HG02970 (cell line): Measurements from ENCODE around the gene STRA6.
"Not testable (repeated sequence)": the region's sequence is repeated elsewhere in the genome, so short reads cannot be mapped to it uniquely, and the experiment has no call there.

ENCODE experiments used
- ATAC-seq: cut with Tn5 transposase; IDR thresholded peaks from one replicate; pipeline ENCODE4 v1.9.1; 2021; ENCODE audit warnings: mild to moderate bottlenecking, moderate library complexity, moderate number of reproducible peaks; ENCODE audit not compliant: unreplicated experiment, low FRiP score

The STRA6 gene

DNA sequence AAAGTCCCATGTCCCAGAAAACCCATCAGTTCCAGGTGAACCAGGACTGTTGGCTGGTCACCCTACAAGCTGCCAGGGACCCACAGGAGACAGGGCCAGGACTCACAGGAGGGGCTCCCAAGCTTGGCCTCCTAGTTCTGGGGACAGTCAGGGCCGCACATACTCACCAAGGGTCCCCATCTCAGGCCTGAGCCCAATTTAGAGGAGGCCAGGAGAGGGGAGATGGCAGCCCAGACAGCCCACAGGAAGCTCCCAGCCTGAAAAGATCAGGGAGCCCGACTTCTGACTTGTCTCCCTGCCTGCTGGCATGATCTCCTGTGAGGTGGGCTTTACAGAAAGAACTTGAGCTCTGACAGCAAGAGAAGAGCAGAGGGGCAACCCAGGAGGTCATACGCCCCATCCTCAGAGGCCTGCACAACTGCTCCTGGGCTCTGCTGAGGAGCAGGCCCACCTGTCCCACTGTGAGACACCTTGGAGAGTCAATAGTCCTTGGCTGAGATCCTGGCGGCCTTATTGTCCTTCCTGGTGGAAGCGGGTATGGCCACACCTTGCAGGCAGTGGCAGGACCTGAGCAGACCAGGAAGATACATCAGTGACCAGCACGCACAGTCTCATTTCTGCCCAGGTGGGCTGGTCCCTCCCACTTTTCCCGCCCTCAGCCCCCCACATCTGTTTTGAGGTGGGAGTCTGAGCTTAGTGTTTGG lies 31.6 kb downstream of the STRA6 start:
- no peak for ATAC-seq

- ATAC-seq: no peak
Observed at GRCh38 chr15:74170071-74170844, 32.3 kb downstream of the STRA6 start.

DNA sequence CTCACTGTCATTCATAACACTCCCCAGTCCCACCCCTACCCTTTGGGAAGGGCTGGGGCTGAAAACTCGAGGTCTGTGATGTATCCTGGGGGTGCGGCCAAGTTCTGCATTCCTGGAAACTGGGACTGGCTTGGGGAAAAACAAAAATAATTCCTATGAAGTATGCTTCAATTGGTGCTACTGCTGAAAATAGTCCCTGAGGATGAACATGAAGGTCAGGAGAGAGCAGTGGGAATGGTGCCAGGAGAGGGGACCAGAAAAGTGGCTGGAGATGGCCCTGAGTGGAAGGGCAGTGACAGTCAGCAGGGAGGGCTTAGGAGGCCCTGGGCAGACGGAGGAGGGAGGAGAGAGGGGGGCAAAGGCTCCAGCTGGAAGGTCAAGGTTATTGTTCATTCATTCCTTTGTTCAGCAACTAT lies 33.9 kb downstream of the STRA6 start:
- no peak for ATAC-seq

DNA sequence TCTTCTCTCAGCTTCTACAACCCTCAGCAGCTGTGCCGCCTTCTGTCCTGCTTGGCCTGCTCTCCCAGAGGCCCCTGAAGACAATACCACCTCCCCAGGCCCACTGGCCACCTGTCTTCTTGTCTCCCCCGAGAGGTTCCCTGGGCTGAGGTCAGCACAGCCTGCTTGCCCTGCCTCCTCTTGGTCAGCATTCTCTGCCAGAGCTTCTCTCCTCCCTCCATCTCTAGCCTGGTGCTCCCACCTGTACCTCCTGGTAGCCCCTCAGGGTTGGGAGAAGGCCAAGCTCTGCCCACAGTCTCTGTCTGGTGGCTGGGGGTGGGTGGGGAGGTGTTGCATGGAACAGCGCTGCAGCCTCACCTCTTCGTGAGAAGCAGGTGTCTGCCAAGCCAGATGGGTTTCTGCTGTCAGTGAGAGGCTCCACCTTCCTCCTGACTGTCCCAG lies 34.7 kb downstream of the STRA6 start:
- ATAC-seq: no peak

DNA sequence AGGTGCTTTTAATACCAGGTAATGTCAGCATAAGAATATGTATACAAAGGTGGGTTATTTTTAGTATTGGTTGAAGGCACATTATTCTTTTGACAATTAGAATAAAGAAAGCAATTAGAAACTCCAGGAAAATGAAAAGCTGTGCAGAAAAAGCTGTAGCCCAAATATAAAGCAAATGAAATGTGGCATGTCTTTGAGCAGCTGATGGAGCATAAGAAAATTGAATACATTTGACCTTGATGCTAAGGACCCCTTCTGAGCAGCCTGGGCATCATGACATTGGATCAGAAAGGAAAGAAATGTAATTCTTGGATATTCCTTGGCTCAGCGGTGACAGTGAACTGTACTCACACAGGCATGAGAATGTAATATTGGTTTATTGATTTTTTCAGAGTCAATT lies 37.1 kb downstream of the STRA6 start:
- ATAC-seq: no peak

DNA sequence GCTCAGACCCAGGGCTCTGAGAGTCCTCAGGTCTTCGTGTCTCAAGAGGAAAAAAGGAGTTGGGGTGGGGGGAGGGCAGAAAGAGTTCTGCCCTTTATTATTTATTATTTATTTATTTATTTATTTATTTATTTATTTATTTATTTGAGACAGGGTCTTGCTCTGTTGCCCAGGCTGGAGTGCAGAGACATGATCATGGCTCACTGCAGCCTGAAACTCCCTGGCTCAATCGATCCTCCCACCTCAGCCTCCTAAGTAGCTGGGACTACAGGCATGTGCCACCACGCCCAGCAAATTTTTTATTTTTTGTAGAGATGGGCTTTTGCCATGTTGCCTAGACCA lies 40.4 kb downstream of the STRA6 start:
- not testable (repeated sequence) for ATAC-seq

DNA sequence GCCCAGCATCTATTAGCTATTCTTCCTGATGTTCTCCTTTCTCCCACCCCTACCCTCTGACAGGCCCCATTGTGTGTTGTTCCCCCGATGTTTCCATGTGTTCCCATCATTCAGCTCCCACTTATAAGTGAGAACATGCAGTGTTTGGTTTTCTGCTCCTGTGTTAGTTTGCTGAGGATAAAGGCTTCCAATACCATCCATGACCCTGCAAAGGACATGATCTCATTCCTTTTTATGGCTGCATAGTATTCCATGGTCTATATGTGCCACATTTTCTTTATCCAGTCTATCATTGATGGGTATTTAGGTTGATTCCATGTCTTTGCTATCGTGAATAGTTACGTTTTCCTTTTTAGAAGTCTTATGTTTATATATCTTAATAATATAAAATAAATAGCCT lies 42.2 kb downstream of the STRA6 start:
- ATAC-seq: not testable (repeated sequence)

DNA sequence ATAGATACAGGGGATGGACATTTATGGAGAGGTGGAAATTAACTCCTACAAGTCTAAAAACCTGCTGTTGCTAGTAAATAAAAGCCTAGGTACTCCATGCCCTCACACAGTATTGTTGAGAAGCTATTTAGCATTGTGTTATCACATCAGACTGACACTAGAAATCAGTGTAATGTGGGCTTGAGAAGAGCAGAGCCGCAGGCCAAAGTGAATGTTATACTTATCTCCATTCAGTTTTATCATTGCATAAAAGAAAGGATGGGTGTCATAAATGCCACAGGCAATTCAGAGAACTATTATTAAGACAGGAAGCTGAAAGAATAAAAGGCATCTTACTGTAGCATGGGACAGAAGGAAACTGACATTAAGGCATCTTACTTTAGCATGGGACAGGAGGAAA lies 42.8 kb downstream of the STRA6 start:
- no peak for ATAC-seq

DNA sequence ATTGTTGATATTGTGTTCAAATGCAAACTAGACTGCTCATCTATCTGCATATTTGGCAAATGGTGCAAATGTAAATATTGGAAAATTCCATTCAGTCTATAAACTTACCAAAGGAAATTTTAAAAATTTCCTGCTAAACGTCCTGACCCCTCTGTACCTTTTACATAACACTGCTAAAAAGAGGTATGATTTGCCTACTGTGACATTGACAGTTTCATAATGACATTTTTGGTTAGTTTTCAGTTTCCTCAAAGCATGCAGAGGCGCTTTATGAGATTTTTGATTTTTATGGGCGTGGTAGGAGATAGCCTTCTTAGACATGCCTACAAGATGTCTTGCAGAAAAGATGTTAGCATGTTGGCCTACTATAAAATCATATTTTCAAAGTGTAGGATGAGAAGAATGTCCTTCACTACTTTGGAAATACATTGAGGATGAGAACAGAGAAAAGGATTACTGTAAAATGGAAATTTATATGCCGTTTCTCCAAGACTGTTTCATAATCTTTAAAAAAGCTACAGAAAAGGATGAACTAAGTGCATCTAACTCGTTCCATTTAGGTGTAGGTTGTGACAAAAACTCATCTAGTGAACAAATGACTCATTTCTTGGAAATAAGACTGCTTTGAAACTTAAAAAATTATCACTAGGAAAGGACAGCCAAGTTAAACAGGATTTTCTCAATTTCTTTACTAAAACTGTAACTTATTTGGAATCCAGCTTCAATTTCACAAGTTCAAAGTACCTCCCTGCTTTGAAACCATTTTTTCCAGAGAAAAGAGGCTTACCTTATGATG lies 43.5 kb downstream of the STRA6 start:
- no peak for ATAC-seq

- ATAC-seq: no peak
Observed at GRCh38 chr15:74157868-74158827, 44.4 kb downstream of the STRA6 start.

GRCh38 chr15:74156678-74157411 lies 45.7 kb downstream of the STRA6 start:
- no peak for ATAC-seq

- ATAC-seq: no peak
Observed at GRCh38 chr15:74155766-74156417, 46.7 kb downstream of the STRA6 start.

GRCh38 chr15:74147051-74147450 lies 55.5 kb downstream of the STRA6 start:
- no peak for ATAC-seq

DNA sequence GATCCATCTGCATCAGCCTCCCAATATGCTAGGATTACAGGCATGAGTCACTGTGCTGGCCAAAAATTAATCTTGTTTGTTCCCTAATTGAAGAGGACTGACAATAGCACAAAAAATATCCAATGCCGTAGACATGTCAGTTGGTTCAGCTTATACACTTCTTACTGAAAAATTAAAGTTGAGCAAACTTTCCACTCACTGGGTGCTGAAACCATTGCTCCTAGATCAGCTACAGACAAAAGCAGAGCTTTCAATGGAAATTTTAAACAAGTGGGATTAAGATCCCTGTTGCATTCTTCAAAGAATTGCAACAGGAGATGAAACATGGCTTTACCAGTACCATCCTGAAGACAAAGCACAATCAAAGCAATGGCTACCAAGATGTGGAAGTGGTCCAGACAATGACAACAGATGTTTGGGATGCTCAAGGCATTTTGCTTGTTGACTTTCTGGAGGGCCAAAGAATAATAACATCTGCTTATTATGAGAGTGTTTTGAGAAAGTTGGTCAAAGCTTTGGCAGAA lies 56.2 kb downstream of the STRA6 start:
- no peak for ATAC-seq

- ATAC-seq: no peak
Observed at GRCh38 chr15:74144153-74144775, 58.3 kb downstream of the STRA6 start.

GRCh38 chr15:74141591-74141990 lies 61.0 kb downstream of the STRA6 start:
- no peak for ATAC-seq

- ATAC-seq: no peak
Observed at GRCh38 chr15:74138642-74139041, 63.9 kb downstream of the STRA6 start.

- ATAC-seq: no peak
Observed at GRCh38 chr15:74137537-74137894, 65.1 kb downstream of the STRA6 start.
